H1 (cell line): Measurements from ENCODE around the gene PRR33. TPM values are rescaled to one million over a fixed set of nuclear protein-coding genes. Genes with fewer than 3 reads are reported as not detected.

ENCODE experiments used
- CTBP2 ChIP-seq: IDR thresholded peaks from 2 replicates; pipeline ENCODE4 v1.7.0; 2011; ENCODE audit warnings: borderline replicate concordance, mild to moderate bottlenecking, moderate library complexity, mixed read lengths, low read length; ENCODE audit not compliant: insufficient read depth, insufficient read length
- JUND ChIP-seq: IDR thresholded peaks from 2 replicates; pipeline ENCODE4 v1.6.1; 2011; ENCODE audit warnings: mild to moderate bottlenecking, improper control_type of control experiment, low read length
- polyA plus RNA-seq, 7 experiments: library from polyadenylated mRNA; depleted of rRNA in 3 of 7; stranded (reverse) in 5 of 7; unstranded in 2 of 7; fragments of >200 nt in 5 of 7; fragments of 200-250 nt in 2 of 7; gene quantifications; 1 replicate in 5 of 7; 2 replicates in 1 of 7; 4 replicates in 1 of 7; pipeline versions ENCODE4 v1.2.1 to v1.2.3, GENCODE V29; 2011 to 2013; ENCODE audit warnings: missing spikeins in 2 of 7, mixed read lengths in 2 of 7
- total RNA-seq: library from RNA; stranded (reverse); fragmentation: NEBNext Ultra II Directional; extraction: Animal tissue kit (Norgen Biotek cat#: 25700); gene quantifications from 2 replicates; pipeline ENCODE4 v1.2.1, GENCODE V29; 2021
- TF ChIP-seq, protein P1 (sequence below): IDR thresholded peaks from 2 replicates; pipeline ENCODE4 v1.6.1; 2012; ENCODE audit warnings: low read length, inconsistent platforms

PRR33 gene
- total and polyA plus RNA-seq, 2 of the 8 experiments (the other 6 are each of a cell fraction or from before 2014, with no cell fraction given), result 0.02 TPM; not detected in 1

DNA sequence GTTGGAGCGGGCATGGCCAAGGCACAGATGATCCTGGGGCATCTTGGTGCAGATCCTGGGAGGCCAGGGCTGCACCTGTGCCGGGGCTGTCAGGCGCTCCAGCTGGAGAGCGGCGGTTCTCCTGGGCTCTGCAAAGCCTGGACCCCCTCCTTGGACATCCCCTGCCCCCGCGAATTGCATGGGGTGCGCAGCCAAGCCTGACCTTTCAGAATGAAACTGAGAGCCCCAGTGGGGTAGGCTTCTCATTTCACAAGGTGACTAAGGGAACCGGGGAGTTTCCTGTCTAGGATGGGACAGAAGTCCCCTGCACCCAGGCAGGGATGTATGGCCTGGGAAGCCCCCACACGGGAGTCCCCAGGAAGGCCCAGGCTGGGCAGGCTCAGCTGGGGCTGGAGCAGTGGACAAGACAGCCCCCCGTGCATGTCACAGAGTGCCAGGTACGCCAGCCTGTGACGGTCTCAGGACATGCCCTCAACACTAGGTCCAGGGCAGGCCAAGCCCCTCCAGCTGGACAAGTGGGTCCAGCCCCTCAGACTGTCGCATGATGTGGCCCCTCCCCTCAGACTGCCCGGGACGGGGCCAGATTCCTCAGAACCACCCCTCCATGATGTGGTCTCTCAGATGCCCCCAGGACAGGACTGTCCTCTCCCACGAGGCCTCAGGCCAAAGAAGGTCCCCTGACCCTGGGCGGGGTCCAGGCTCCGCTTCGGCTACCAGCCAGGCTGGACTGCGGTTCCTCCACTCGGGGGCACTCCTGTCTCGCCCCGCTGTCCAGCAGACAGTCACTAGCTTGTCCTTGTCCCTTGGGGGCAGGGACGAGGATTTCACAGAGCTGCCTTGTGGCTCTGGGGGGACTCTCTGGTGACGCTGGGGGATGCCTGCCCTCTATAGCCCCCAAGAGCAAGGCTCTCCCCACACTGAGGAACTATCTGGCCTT lies 36.5 kb downstream of the PRR33 start (continued):
- TF ChIP-seq JUND (no peak), CTBP2 (no peak)
- TF ChIP-seq, protein P1, sequence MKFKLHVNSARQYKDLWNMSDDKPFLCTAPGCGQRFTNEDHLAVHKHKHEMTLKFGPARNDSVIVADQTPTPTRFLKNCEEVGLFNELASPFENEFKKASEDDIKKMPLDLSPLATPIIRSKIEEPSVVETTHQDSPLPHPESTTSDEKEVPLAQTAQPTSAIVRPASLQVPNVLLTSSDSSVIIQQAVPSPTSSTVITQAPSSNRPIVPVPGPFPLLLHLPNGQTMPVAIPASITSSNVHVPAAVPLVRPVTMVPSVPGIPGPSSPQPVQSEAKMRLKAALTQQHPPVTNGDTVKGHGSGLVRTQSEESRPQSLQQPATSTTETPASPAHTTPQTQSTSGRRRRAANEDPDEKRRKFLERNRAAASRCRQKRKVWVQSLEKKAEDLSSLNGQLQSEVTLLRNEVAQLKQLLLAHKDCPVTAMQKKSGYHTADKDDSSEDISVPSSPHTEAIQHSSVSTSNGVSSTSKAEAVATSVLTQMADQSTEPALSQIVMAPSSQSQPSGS, result no peak
- TF ChIP-seq, all 59 proteins: peak for 2
